GM12872 (cell line): ENCODE results near the gene GLP1R.

Experiments
- CTCF ChIP-seq: IDR thresholded peaks from 3 replicates; pipeline ENCODE4 v1.5.1; 2011; ENCODE audit warnings: low read depth, mild to moderate bottlenecking, low read length, moderate library complexity; ENCODE audit not compliant: insufficient read depth

Gene GLP1R

GRCh38 chr6:39065561-39065960 lies 17.0 kb downstream of the GLP1R start:
- no peak for TF ChIP-seq CTCF

GRCh38 chr6:39068391-39068790 lies 19.8 kb downstream of the GLP1R start:
- TF ChIP-seq CTCF: no peak

- no peak for TF ChIP-seq CTCF
Observed at GRCh38 chr6:39072830-39073229, 24.2 kb downstream of the GLP1R start.

- no peak for TF ChIP-seq CTCF
Observed at GRCh38 chr6:39073471-39074355, 25.1 kb downstream of the GLP1R start.

GRCh38 chr6:39074486-39074885 lies 25.9 kb downstream of the GLP1R start:
- no peak for TF ChIP-seq CTCF

GRCh38 chr6:39075010-39075686 lies 26.6 kb downstream of the GLP1R start:
- no peak for TF ChIP-seq CTCF

- no peak for TF ChIP-seq CTCF
Observed at GRCh38 chr6:39075807-39076622, 27.4 kb downstream of the GLP1R start.
